HepG2 (cell line): Measurements from ENCODE around the gene C4B. TPM values are rescaled to one million over a fixed set of nuclear protein-coding genes. Genes with fewer than 3 reads are reported as not detected.

ENCODE experiments used
- ATAC-seq: fragments of 200-7000 bp; cut with Tn5 transposase; 3 replicates; pipeline ENCODE4 v1.9.1; 2020; ENCODE audit warnings: mild to moderate bottlenecking, moderate library complexity
- BruUV-seq: library from RNA; stranded (reverse); fragments of 400-500 nt; replicated peaks from 2 replicates; lab custom pipeline; 2021; lab: Mats Ljungman, UMichigan
- CTCF ChIA-PET: fragments of 300-600 bp; formaldehyde crosslinking; extraction: SDS; loops from one replicate; lab custom pipeline; 2021; ENCODE audit warnings: low total read pairs, inconsistent platforms, low intra/inter-chr PET ratio; lab: Yijun Ruan, JAX
- POLR2A ChIA-PET: fragments of 350-600 bp; sonication (Branson Sonifier 250); formaldehyde crosslinking; loops from one replicate; lab custom pipeline; 2020; ENCODE audit warnings: antibody characterized with exemption, inconsistent platforms; lab: Yijun Ruan, JAX
- DNase-seq: peaks from one replicate; pipeline ENCODE4 v3.0.0-alpha.2; 2015; ENCODE audit warnings: low spot score
- FAIRE-seq: peaks from 3 replicates; lab custom pipeline; 2011; peaks lifted over from hg19 to GRCh38; lab: Jason Lieb, UNC
- H2AFZ ChIP-seq: one replicate; pipeline ENCODE4 v1.6.1; 2011; ENCODE audit warnings: low read length, inconsistent platforms
- H3K27ac ChIP-seq: fragments of 300-600 bp; 3 replicates; pipeline ENCODE4 v1.8.0; 2011; ENCODE audit warnings: mixed run types, mild to moderate bottlenecking, mixed read lengths, low read length, inconsistent platforms; ENCODE audit not compliant: insufficient read depth; ENCODE audit errors: extremely low read length
- H3K27me3 ChIP-seq, 2 experiments: fragments of 200-600 bp in 1 of 2; 2 replicates in 1 of 2; 3 replicates in 1 of 2; pipeline versions ENCODE4 v1.6.0 to v1.8.0; 2011; ENCODE audit warnings: low read length in 2 of 2, mild to moderate bottlenecking in 2 of 2, moderate library complexity in 2 of 2, inconsistent platforms in 1 of 2; ENCODE audit not compliant: insufficient read depth in 2 of 2, control insufficient read depth in 1 of 2
- H3K36me3 ChIP-seq, 2 experiments: fragments of 200-600 bp in 1 of 2; replicated peaks in 1 of 2; 2 replicates in 1 of 2; 3 replicates in 1 of 2; pipeline versions ENCODE4 v1.5.1 to v1.8.0; 2011; ENCODE audit warnings: low read length in 2 of 2, inconsistent platforms in 1 of 2; ENCODE audit not compliant: insufficient read depth in 2 of 2, control insufficient read depth in 1 of 2
- H3K4me1 ChIP-seq: 2 replicates; pipeline ENCODE4 v1.5.1; 2012; ENCODE audit warnings: low read length, inconsistent platforms; ENCODE audit not compliant: insufficient read depth
- H3K4me2 ChIP-seq: 2 replicates; pipeline ENCODE4 v1.6.0; 2011; ENCODE audit warnings: low read depth, low read length, inconsistent platforms
- H3K4me3 ChIP-seq, 3 experiments: fragments of 200-600 bp in 1 of 3; sonication (generic), shearing (Covaris generic) in 1 of 3; replicated peaks in 1 of 3; 2 replicates each; pipeline ENCODE4 v1.5.1; 2011 to 2016; ENCODE audit warnings: low read length in 3 of 3, inconsistent platforms in 2 of 3, low read depth in 2 of 3, mild to moderate bottlenecking in 2 of 3, control low read depth in 1 of 3, mixed read lengths in 1 of 3; ENCODE audit not compliant: insufficient read depth in 1 of 3
- H3K79me2 ChIP-seq: one replicate; pipeline ENCODE4 v1.6.1; 2011; ENCODE audit warnings: low read length, inconsistent platforms; ENCODE audit not compliant: insufficient read depth
- H3K9ac ChIP-seq: 2 replicates; pipeline ENCODE4 v1.6.0; 2011; ENCODE audit warnings: mild to moderate bottlenecking, low read depth, low read length, inconsistent platforms; ENCODE audit not compliant: insufficient read depth
- H3K9me3 ChIP-seq: 2 replicates; pipeline ENCODE4 v1.5.1; 2012; ENCODE audit warnings: mild to moderate bottlenecking, low read length
- H4K20me1 ChIP-seq: 2 replicates; pipeline ENCODE4 v1.6.0; 2011; ENCODE audit warnings: inconsistent platforms, mild to moderate bottlenecking, low read length, moderate library complexity; ENCODE audit not compliant: insufficient read depth
- ARID2 ChIP-seq: sonication (generic); formaldehyde crosslinking; IDR thresholded peaks from 2 replicates; pipeline ENCODE4 v1.8.1; 2022; ENCODE audit warnings: mild to moderate bottlenecking, missing genetic modification reagents, borderline replicate concordance
- ARNT ChIP-seq: fragments of 450-650 bp; IDR thresholded peaks from 2 replicates; pipeline ENCODE4 v1.6.1; 2017
- FOSL1 ChIP-seq: sonication (generic); formaldehyde crosslinking; IDR thresholded peaks from 2 replicates; pipeline ENCODE4 v1.9.0; 2021; ENCODE audit warnings: missing genetic modification reagents, borderline replicate concordance
- FOXM1 ChIP-seq: sonication (generic); formaldehyde crosslinking; IDR thresholded peaks from 2 replicates; pipeline ENCODE4 v1.5.0; 2020; ENCODE audit warnings: missing genetic modification reagents
- HMGA1 ChIP-seq: sonication (generic); formaldehyde crosslinking; conservative IDR thresholded peaks from 2 replicates; pipeline ENCODE4 v1.4.0; 2020; ENCODE audit warnings: missing genetic modification reagents
- HNRNPL ChIP-seq: fragments of 200-400 bp; formaldehyde crosslinking; IDR thresholded peaks from 2 replicates; pipeline ENCODE4 v1.6.1; 2017; ENCODE audit warnings: mild to moderate bottlenecking, low read depth, low read length
- MAFK ChIP-seq, 2 experiments: IDR thresholded peaks in 1 of 2; conservative IDR thresholded peaks in 1 of 2; 2 replicates each; pipeline ENCODE4 v1.6.1; 2011; ENCODE audit warnings: improper control_type of control experiment in 2 of 2, low read length in 2 of 2
- NCOA2 ChIP-seq: sonication (generic); formaldehyde crosslinking; IDR thresholded peaks from 2 replicates; pipeline ENCODE4 v1.8.0; 2022; ENCODE audit warnings: inconsistent platforms
- NFYC ChIP-seq: IDR thresholded peaks from 2 replicates; pipeline ENCODE4 v1.6.1; 2016; ENCODE audit warnings: missing genetic modification reagents, missing compliant biosample characterization
- SAFB2 ChIP-seq: sonication (generic); formaldehyde crosslinking; IDR thresholded peaks from 2 replicates; pipeline ENCODE4 v1.5.1; 2020; ENCODE audit warnings: missing genetic modification reagents, low read depth, mild to moderate bottlenecking, borderline replicate concordance
- ZNF138 ChIP-seq: sonication (generic); formaldehyde crosslinking; IDR thresholded peaks from 2 replicates; pipeline ENCODE4 v1.5.0; 2020; ENCODE audit warnings: mild to moderate bottlenecking, low read depth, missing genetic modification reagents
- ZNF296 ChIP-seq: sonication (generic); formaldehyde crosslinking; conservative IDR thresholded peaks from 2 replicates; pipeline ENCODE4 v1.5.0; 2020; ENCODE audit warnings: mild to moderate bottlenecking, missing genetic modification reagents
- ZNF3 ChIP-seq: IDR thresholded peaks from 2 replicates; pipeline ENCODE4 v1.7.0; 2017; ENCODE audit warnings: inconsistent platforms
- ZNF749 ChIP-seq: sonication (generic); formaldehyde crosslinking; IDR thresholded peaks from 2 replicates; pipeline ENCODE4 v1.8.0; 2022; ENCODE audit warnings: mild to moderate bottlenecking, missing genetic modification reagents, moderate library complexity, borderline replicate concordance
- WGBS: methylation state at CpG from one replicate; pipeline ENCODE4 v1.1.6; 2017; ENCODE audit warnings: low lambda C conversion rate; 5-methylcytosine and 5-hydroxymethylcytosine counted together
- in situ Hi-C: cut with HindIII; loops from 2 replicates; pipeline ENCODE4 v1.10.0; 2017; ENCODE audit warnings: low pct_unique_long_range_greater_than_20kb; ENCODE audit not compliant: extremely low pct_ligation_motif_present
- intact Hi-C: fragments of 100-400 bp; cut with micrococcal nuclease; formaldehyde crosslinking; loops from one replicate; pipeline ENCODE4 v1.10.0; 2022; ENCODE audit not compliant: unreplicated experiment
- polyA plus RNA-seq, 8 experiments: library from polyadenylated mRNA; depleted of rRNA in 3 of 8; stranded (reverse) in 7 of 8; unstranded in 1 of 8; fragments of >200 nt; fragmentation: Illumina TruSeq in 4 of 8; extraction: Trizol in 4 of 8; gene quantifications; 2 replicates each; pipeline versions ENCODE4 v1.2.1 to v1.2.3, GENCODE V29; 2011 to 2016; ENCODE audit warnings: low read depth in 4 of 8, missing spikeins in 1 of 8, mixed read lengths in 1 of 8; ENCODE audit not compliant: insufficient read depth in 1 of 8
- total RNA-seq, 5 experiments: library from RNA; depleted of rRNA; stranded (reverse); fragments of >200 nt; fragmentation: Illumina TruSeq; extraction: Trizol; gene quantifications; 2 replicates each; pipeline ENCODE4 v1.2.3, GENCODE V29; 2016; ENCODE audit warnings: low read depth in 1 of 5
- TF ChIP-seq, protein P1 (sequence below): sonication (generic); formaldehyde crosslinking; IDR thresholded peaks from 2 replicates; pipeline ENCODE4 v1.5.0; 2020; ENCODE audit warnings: missing genetic modification reagents
- TF ChIP-seq, protein P2 (sequence below): sonication (generic); formaldehyde crosslinking; IDR thresholded peaks from 2 replicates; pipeline ENCODE4 v1.5.0; 2020; ENCODE audit warnings: mild to moderate bottlenecking, missing genetic modification reagents, borderline replicate concordance

C4B gene
- total and polyA plus RNA-seq, 2 of the 13 experiments (the other 11 are each of a cell fraction or from before 2014, with no cell fraction given): 167 to 538 TPM

DNA sequence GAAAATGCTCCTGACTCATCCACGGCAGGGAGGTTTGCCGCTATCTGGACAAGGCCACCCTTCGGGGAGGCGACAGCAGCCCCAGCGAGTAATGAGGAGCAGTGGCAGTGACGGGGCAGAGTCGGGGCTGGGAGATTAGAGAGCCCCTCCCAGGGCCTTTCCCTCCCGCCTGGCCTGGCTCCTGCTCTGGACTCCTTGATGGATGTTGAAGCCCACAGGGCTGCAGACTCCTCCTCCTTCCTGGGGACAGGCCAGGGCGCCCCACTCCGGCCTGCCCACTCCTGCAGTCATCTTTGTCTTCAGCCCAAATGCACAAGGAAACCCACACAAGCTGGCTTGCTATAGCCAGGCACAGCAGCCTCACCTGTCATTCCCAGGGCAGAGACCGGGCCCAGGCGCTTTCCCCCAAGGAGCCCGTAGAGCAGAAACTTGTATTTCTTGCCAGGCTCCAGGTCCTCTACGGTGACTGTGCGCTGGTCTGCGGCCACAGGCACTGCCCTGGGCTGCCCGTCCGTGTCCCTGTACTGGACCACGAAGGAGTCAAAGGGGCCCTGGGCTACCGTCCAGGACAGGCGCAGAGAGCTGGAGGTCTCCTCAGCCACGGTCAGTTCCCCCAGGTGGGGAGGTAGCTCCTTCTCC is 31.3 kb downstream of the C4B start:
- TF ChIP-seq FOSL1 (CRISPR knock-in tag) (no peak), HNRNPL (0 out of 2 replicates have a peak, but pooled peaks have one; percentile 28), MAFK (conservative IDR thresholded peaks at IDR 0.05 in 1 of 2, IDR thresholded peaks at IDR 0.05 in 1 of 2; ENCODE audit: low read length in 2 of 2) (no peak), ARNT (no peak), NFYC (CRISPR knock-in tag) (no peak)
- Histone ChIP-seq H3K4me1 (peaks cover 39% of the 10 kb centered on the region), H3K27me3 (peaks cover 7 to 10% of the 10 kb centered on the region in 2 experiments; a peak in 2 of 5 replicates), H2AFZ (no peak overlapping the region), H3K4me3 (no peak overlapping the region), H3K9me3 (no peaks in the 10 kb centered on the region), H3K36me3 (no peaks in the 10 kb centered on the region), H3K4me2 (peak overlapping the region; percentile 74; the same call in 1 of the 2 replicates), H3K27ac (no peak overlapping the region), H4K20me1 (no peaks in the 10 kb centered on the region), H3K79me2 (no peaks in the 10 kb centered on the region), H3K9ac (no peak overlapping the region)
- WGBS: 64% methylated on average over 20 of the region's 22 CpGs
- ATAC-seq (no peak), FAIRE-seq (no peak), DNase-seq (no peak)
- ChIA-PET CTCF (no interaction called here), POLR2A (no interaction called here)
- in situ Hi-C loops (no loop called here), intact Hi-C loops (no loop called here)
- no TSS peak for BruUV-seq

DNA sequence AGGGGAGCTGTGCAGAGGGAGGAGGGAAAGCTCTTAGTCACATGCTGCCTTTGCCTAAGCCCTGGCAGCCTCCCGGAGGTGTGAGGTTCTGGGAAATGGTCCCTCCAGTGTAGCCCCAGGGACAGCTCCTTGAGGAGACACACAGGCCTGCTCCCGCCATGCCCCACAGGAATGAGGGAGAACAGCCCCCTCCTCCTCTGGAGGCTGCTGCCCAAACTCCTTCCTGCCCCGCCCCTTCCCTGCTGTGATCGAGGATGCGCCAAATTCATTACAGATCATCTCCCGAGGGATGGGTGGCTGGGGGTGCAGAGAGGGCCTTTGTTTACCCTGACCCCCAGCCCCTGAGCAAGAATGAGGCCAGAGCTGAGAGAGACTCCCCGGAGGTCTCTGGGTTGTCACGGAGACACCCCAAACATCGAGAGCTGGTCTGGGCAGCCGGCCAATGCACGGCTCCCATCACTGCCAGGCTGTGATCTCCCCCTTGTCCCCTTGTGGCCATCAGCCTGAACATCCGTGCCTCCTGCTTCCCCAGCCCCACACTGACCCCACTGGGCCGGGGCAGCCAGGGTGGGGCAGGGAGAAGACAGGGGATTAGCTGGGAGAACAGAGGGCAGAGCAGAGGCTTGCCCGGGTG is 32.0 kb downstream of the C4B start:
- DNase-seq (peak; percentile 31), ATAC-seq (peak; percentile 10), FAIRE-seq (no peak)
- intact Hi-C loops (no loop called here), in situ Hi-C loops (no loop called here)
- BruUV-seq: no TSS peak
- H3K4me2 ChIP-seq: peak overlapping the region; percentile 74; the same call in 1 of the 2 replicates
- 30% methylated on average over 14 of the region's 14 CpGs for WGBS
- no peaks in the 10 kb centered on the region for H3K9me3 ChIP-seq
- ChIA-PET POLR2A (interaction anchor here (1.4 kb wide), 1 partner anchor 924 kb away, joined by 3 read pairs; no protein-coding TSS in a partner anchor), CTCF (no interaction called here)
- H3K9ac ChIP-seq: no peak overlapping the region
- H3K36me3 ChIP-seq: no peaks in the 10 kb centered on the region
- no peaks in the 10 kb centered on the region for H4K20me1 ChIP-seq
- peaks cover 39% of the 10 kb centered on the region for H3K4me1 ChIP-seq
- H3K27ac ChIP-seq: no peak overlapping the region
- peaks cover 9 to 17% of the 10 kb centered on the region in 2 experiments; a peak in 3 of 5 replicates for H3K27me3 ChIP-seq
- H3K79me2 ChIP-seq: no peaks in the 10 kb centered on the region
- H3K4me3 ChIP-seq: no peak overlapping the region; a peak in 1 of 6 replicates
- H2AFZ ChIP-seq: no peak overlapping the region
- TF ChIP-seq HMGA1 (CRISPR knock-in tag) (no peak), ARID2 (no peak), FOXM1 (no peak), NCOA2 (CRISPR knock-in tag) (no peak), ZNF138 (no peak), ZNF3 (CRISPR knock-in tag) (no peak), ZNF296 (CRISPR knock-in tag) (no peak), SAFB2 (CRISPR knock-in tag) (no peak), ZNF749 (no peak)
- TF ChIP-seq, protein P1, sequence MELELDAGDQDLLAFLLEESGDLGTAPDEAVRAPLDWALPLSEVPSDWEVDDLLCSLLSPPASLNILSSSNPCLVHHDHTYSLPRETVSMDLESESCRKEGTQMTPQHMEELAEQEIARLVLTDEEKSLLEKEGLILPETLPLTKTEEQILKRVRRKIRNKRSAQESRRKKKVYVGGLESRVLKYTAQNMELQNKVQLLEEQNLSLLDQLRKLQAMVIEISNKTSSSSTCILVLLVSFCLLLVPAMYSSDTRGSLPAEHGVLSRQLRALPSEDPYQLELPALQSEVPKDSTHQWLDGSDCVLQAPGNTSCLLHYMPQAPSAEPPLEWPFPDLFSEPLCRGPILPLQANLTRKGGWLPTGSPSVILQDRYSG (CRISPR knock-in tag): no peak
- TF ChIP-seq, protein P2, sequence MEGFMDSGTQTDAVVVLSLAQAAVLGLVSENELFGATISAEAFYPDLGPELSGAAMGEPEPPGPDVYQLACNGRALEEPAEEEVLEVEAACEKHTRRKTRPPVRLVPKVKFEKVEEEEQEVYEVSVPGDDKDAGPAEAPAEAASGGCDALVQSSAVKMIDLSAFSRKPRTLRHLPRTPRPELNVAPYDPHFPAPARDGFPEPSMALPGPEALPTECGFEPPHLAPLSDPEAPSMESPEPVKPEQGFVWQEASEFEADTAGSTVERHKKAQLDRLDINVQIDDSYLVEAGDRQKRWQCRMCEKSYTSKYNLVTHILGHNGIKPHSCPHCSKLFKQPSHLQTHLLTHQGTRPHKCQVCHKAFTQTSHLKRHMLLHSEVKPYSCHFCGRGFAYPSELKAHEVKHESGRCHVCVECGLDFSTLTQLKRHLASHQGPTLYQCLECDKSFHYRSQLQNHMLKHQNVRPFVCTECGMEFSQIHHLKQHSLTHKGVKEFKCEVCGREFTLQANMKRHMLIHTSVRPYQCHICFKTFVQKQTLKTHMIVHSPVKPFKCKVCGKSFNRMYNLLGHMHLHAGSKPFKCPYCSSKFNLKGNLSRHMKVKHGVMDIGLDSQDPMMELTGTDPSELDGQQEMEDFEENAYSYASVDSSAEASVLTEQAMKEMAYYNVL: 0 out of 2 replicates have a peak, but pooled peaks have one; percentile 24
